ENCODE measurements around the gene TMEM273.

The TMEM273 gene

GRCh38 chr10:49139846-49140195 is 48.4 kb downstream of the TMEM273 start:
- TF ChIP-seq ZC3H10 (CRISPR knock-in tag; IDR thresholded peaks at IDR 0.05) (no peak), CSDC2 (CRISPR knock-in tag; IDR thresholded peaks at IDR 0.05) (no peak), PATZ1 (CRISPR knock-in tag; IDR thresholded peaks at IDR 0.05; ENCODE audit: borderline replicate concordance) (no peak), ZFP3 (CRISPR knock-in tag; IDR thresholded peaks at IDR 0.05) (no peak), ISL1 (CRISPR knock-in tag; IDR thresholded peaks at IDR 0.05) (no peak), GLIS3 (CRISPR knock-in tag; IDR thresholded peaks at IDR 0.05) (no peak), ARNTL (CRISPR knock-in tag; IDR thresholded peaks at IDR 0.05; ENCODE audit: borderline replicate concordance, low read depth) (no peak), TCF4 (CRISPR knock-in tag; IDR thresholded peaks at IDR 0.05; ENCODE audit: borderline replicate concordance) (no peak), SNAI2 (CRISPR knock-in tag; IDR thresholded peaks at IDR 0.05) (no peak), ZNF70 (CRISPR knock-in tag; IDR thresholded peaks at IDR 0.05) (no peak), PPARA (CRISPR knock-in tag; IDR thresholded peaks at IDR 0.05; ENCODE audit: borderline replicate concordance) (no peak), TOX (CRISPR knock-in tag; IDR thresholded peaks at IDR 0.05; ENCODE audit: borderline replicate concordance) (no peak)
- TF ChIP-seq, protein P1, sequence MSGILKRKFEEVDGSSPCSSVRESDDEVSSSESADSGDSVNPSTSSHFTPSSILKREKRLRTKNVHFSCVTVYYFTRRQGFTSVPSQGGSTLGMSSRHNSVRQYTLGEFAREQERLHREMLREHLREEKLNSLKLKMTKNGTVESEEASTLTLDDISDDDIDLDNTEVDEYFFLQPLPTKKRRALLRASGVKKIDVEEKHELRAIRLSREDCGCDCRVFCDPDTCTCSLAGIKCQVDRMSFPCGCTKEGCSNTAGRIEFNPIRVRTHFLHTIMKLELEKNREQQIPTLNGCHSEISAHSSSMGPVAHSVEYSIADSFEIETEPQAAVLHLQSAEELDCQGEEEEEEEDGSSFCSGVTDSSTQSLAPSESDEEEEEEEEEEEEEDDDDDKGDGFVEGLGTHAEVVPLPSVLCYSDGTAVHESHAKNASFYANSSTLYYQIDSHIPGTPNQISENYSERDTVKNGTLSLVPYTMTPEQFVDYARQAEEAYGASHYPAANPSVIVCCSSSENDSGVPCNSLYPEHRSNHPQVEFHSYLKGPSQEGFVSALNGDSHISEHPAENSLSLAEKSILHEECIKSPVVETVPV (CRISPR knock-in tag; IDR thresholded peaks at IDR 0.05): no peak
- TF ChIP-seq, protein P2, sequence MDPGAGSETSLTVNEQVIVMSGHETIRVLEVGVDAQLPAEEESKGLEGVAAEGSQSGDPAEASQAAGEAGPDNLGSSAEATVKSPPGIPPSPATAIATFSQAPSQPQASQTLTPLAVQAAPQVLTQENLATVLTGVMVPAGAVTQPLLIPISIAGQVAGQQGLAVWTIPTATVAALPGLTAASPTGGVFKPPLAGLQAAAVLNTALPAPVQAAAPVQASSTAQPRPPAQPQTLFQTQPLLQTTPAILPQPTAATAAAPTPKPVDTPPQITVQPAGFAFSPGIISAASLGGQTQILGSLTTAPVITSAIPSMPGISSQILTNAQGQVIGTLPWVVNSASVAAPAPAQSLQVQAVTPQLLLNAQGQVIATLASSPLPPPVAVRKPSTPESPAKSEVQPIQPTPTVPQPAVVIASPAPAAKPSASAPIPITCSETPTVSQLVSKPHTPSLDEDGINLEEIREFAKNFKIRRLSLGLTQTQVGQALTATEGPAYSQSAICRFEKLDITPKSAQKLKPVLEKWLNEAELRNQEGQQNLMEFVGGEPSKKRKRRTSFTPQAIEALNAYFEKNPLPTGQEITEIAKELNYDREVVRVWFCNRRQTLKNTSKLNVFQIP (CRISPR knock-in tag; IDR thresholded peaks at IDR 0.05; ENCODE audit: borderline replicate concordance, low read depth): no peak
- TF ChIP-seq, protein P3, sequence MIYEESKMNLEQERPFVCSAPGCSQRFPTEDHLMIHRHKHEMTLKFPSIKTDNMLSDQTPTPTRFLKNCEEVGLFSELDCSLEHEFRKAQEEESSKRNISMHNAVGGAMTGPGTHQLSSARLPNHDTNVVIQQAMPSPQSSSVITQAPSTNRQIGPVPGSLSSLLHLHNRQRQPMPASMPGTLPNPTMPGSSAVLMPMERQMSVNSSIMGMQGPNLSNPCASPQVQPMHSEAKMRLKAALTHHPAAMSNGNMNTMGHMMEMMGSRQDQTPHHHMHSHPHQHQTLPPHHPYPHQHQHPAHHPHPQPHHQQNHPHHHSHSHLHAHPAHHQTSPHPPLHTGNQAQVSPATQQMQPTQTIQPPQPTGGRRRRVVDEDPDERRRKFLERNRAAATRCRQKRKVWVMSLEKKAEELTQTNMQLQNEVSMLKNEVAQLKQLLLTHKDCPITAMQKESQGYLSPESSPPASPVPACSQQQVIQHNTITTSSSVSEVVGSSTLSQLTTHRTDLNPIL (CRISPR knock-in tag; IDR thresholded peaks at IDR 0.05; ENCODE audit: low read depth): no peak
- no peak for ATAC-seq

- TF ChIP-seq PATZ1 (CRISPR knock-in tag; IDR thresholded peaks at IDR 0.05; ENCODE audit: borderline replicate concordance) (no peak), RARB (CRISPR knock-in tag; IDR thresholded peaks at IDR 0.05) (no peak), PPARA (CRISPR knock-in tag; IDR thresholded peaks at IDR 0.05; ENCODE audit: borderline replicate concordance) (no peak)
- ATAC-seq: no peak
Measured at GRCh38 chr10:49139028-49139845, 49.0 kb downstream of the TMEM273 start.

DNA sequence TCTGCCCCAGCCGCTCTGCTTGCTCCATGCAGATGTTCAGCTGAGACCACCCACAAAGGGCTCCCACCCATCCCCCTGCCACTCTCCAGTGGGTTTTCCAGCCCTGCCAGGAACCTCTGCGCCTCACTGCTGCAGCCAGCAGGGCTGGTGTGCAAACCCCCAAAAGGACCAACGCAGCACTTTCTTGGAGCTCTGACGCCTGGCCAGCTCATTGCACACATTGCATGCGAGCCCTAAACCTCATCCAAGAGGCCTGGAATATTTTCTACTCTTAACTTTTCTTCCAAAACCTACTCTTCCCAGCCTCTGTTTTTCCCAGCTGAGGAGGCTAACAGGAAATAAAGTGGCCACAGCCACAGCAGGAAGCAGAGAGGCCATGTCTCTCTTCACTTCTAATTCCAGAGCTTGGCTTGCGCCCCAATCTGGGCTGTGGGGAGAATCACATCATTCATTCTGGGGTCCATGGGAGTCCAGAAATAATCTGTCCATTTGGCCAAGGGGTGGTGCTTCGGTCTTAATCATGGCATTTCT is 49.8 kb downstream of the TMEM273 start:
- ATAC-seq: no peak
- TF ChIP-seq OSR1 (CRISPR knock-in tag; IDR thresholded peaks at IDR 0.05) (no peak), ZFP3 (CRISPR knock-in tag; IDR thresholded peaks at IDR 0.05) (no peak), ZNF8 (CRISPR knock-in tag; IDR thresholded peaks at IDR 0.05) (no peak), TSHZ2 (CRISPR knock-in tag; IDR thresholded peaks at IDR 0.05) (no peak), TOX (CRISPR knock-in tag; IDR thresholded peaks at IDR 0.05; ENCODE audit: borderline replicate concordance) (no peak), GLIS3 (CRISPR knock-in tag; IDR thresholded peaks at IDR 0.05) (no peak), ISL1 (CRISPR knock-in tag; IDR thresholded peaks at IDR 0.05) (no peak), ZNF565 (CRISPR knock-in tag; conservative IDR thresholded peaks at IDR 0.05; ENCODE audit: low read depth) (no peak), PATZ1 (CRISPR knock-in tag; IDR thresholded peaks at IDR 0.05; ENCODE audit: borderline replicate concordance) (no peak), RARB (CRISPR knock-in tag; IDR thresholded peaks at IDR 0.05) (no peak), ZNF70 (CRISPR knock-in tag; IDR thresholded peaks at IDR 0.05) (no peak), PPARA (CRISPR knock-in tag; IDR thresholded peaks at IDR 0.05; ENCODE audit: borderline replicate concordance) (no peak), TCF4 (CRISPR knock-in tag; IDR thresholded peaks at IDR 0.05; ENCODE audit: borderline replicate concordance) (no peak), CSDC2 (CRISPR knock-in tag; IDR thresholded peaks at IDR 0.05) (no peak), ESRRG (CRISPR knock-in tag; IDR thresholded peaks at IDR 0.05) (no peak)
- TF ChIP-seq, protein P3 (CRISPR knock-in tag; IDR thresholded peaks at IDR 0.05; ENCODE audit: low read depth): no peak

Measured in SK-N-SH treated with all-trans-retinoic acid at 6 μM for 48 hours (cell line).